DND-41 (cell line): Measurements from ENCODE around the gene PI4K2A.

Experiments used
- ATAC-seq: fragments of 200-7000 bp; cut with Tn5 transposase; 3 replicates; pipeline ENCODE4 v1.9.1; 2021; ENCODE audit warnings: low read depth; ENCODE audit not compliant: insufficient read depth
- DNase-seq: peaks from one replicate; pipeline ENCODE4 v3.0.0-alpha.2; 2020
- H2AFZ ChIP-seq: 2 replicates; pipeline ENCODE4 v1.6.0; 2012; ENCODE audit warnings: low read depth, low read length
- H3K27ac ChIP-seq: 2 replicates; pipeline ENCODE4 v1.5.1; 2012; ENCODE audit warnings: low read length, inconsistent platforms
- H3K27me3 ChIP-seq: fragments of 200-600 bp; sonication (generic); 2 replicates; pipeline ENCODE4 v1.6.0; 2012; ENCODE audit warnings: low read length, mild to moderate bottlenecking, inconsistent platforms; ENCODE audit not compliant: insufficient read depth, poor library complexity
- H3K36me3 ChIP-seq: 2 replicates; pipeline ENCODE4 v1.5.1; 2012; ENCODE audit warnings: low read length, inconsistent platforms; ENCODE audit not compliant: insufficient read depth
- H3K4me1 ChIP-seq: 2 replicates; pipeline ENCODE4 v1.5.1; 2012; ENCODE audit warnings: mild to moderate bottlenecking, low read length; ENCODE audit not compliant: insufficient read depth
- H3K4me2 ChIP-seq: 2 replicates; pipeline ENCODE4 v1.6.0; 2012; ENCODE audit warnings: mild to moderate bottlenecking, moderate library complexity, low read length, inconsistent platforms; ENCODE audit not compliant: insufficient read depth
- H3K4me3 ChIP-seq, 2 experiments: fragments of 200-600 bp in 1 of 2; shearing (Covaris generic) in 1 of 2; 2 replicates each; pipeline ENCODE4 v1.5.1; 2012 to 2016; ENCODE audit warnings: inconsistent platforms in 2 of 2, low read length in 2 of 2, mild to moderate bottlenecking in 2 of 2, low read depth in 1 of 2, moderate library complexity in 1 of 2
- H3K79me2 ChIP-seq: 2 replicates; pipeline ENCODE4 v1.6.0; 2012; ENCODE audit warnings: low read length, inconsistent platforms; ENCODE audit not compliant: insufficient read depth
- H3K9ac ChIP-seq: 2 replicates; pipeline ENCODE4 v1.6.0; 2012; ENCODE audit warnings: low read depth, mild to moderate bottlenecking, inconsistent platforms, low read length, moderate library complexity
- H3K9me3 ChIP-seq: 2 replicates; pipeline ENCODE4 v1.5.1; 2012; ENCODE audit warnings: low read length, moderate library complexity, mild to moderate bottlenecking, inconsistent platforms; ENCODE audit not compliant: insufficient read depth, severe bottlenecking
- H4K20me1 ChIP-seq: 2 replicates; pipeline ENCODE4 v1.6.0; 2012; ENCODE audit warnings: low read length; ENCODE audit not compliant: insufficient read depth
- EZH2 ChIP-seq: IDR thresholded peaks from 3 replicates; pipeline ENCODE4 v1.6.1; 2012; ENCODE audit warnings: borderline replicate concordance, low read depth, mild to moderate bottlenecking, moderate library complexity, low read length, inconsistent platforms; ENCODE audit not compliant: severe bottlenecking
- TF ChIP-seq, protein P1 (sequence below): IDR thresholded peaks from 2 replicates; pipeline ENCODE4 v1.5.1; 2012; ENCODE audit warnings: borderline replicate concordance, low read length, moderate library complexity, mild to moderate bottlenecking; ENCODE audit not compliant: poor library complexity, severe bottlenecking; ENCODE audit errors: extremely low read depth

Gene PI4K2A

DNA sequence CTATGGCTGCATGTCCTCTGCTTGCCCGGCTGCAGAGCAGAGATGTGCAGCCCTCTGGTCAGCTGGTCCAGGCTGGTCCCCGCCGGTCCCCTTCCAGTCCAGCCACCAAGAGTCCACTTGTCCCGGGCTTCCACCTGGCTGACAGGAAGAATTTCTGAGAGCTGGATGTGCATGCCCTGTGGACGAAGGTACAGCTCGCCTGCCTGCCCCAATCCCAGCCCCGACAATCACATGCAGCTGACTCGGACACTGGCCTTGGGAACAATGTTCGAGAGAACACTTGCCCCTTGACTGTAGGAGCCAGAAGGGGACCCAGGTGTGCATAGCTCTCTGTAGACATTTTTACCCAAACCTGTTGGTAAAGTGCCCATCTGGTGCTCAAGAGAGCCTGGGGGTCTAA, 34.8 kb downstream of the PI4K2A start:
- H3K9ac ChIP-seq = no peak overlapping the region
- H3K27ac ChIP-seq = no peak overlapping the region
- DNase-seq (no peak), ATAC-seq (no peak)
- TF ChIP-seq, protein P1, sequence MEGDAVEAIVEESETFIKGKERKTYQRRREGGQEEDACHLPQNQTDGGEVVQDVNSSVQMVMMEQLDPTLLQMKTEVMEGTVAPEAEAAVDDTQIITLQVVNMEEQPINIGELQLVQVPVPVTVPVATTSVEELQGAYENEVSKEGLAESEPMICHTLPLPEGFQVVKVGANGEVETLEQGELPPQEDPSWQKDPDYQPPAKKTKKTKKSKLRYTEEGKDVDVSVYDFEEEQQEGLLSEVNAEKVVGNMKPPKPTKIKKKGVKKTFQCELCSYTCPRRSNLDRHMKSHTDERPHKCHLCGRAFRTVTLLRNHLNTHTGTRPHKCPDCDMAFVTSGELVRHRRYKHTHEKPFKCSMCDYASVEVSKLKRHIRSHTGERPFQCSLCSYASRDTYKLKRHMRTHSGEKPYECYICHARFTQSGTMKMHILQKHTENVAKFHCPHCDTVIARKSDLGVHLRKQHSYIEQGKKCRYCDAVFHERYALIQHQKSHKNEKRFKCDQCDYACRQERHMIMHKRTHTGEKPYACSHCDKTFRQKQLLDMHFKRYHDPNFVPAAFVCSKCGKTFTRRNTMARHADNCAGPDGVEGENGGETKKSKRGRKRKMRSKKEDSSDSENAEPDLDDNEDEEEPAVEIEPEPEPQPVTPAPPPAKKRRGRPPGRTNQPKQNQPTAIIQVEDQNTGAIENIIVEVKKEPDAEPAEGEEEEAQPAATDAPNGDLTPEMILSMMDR = no peak
- TF ChIP-seq EZH2 = no peak
- H3K36me3 ChIP-seq = peaks cover 39% of the 10 kb centered on the region
- no peaks in the 10 kb centered on the region for H3K9me3 ChIP-seq
- H3K4me2 ChIP-seq = no peak overlapping the region
- no peaks in the 10 kb centered on the region for H3K79me2 ChIP-seq
- H3K27me3 ChIP-seq = no peaks in the 10 kb centered on the region
- no peaks in the 10 kb centered on the region for H3K4me1 ChIP-seq
- no peak overlapping the region for H2AFZ ChIP-seq
- H3K4me3 ChIP-seq = no peak overlapping the region
- no peaks in the 10 kb centered on the region for H4K20me1 ChIP-seq

DNA sequence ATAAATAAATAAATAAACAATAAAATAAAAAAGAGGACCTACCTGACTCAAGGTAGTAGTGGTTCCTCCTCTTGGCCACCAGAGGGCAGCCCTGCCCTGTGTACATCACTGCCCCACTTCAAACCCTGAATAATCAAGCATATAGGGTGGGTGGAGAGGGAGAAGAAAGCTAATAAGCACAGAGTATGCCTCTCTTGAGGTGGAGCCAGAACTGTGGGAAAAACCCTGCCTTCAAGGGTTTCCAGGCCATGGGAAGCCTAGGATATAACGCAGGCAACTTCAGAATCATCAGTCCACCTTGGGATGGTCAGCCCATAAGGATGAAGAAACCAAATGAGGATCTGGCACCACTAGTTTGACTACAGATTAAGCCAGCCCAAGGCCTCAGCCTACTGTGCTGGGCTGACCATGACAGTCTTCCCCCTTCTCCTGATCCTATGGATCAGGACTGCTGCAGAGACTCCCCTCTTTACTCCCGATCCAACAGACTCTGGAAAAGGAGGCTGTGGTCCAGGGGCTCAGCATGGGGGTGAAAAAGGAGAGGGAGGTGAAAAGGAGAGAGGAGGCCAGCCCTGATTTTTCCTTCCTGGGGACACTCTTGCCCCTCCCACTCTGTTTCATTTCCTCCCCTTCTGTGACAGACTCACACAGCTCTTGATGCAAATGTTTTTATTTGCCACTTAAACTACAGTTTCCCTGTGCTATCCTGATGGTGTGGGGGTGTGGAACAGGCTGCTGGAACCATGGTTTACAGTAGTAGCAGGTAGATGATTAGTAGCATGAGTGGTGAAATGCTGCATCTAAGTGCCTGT, 36.5 kb downstream of the PI4K2A start:
- H3K27me3 ChIP-seq = no peaks in the 10 kb centered on the region
- ATAC-seq (peak; percentile 91), DNase-seq (peak; percentile 34)
- H3K79me2 ChIP-seq = no peaks in the 10 kb centered on the region
- peaks cover 35% of the 10 kb centered on the region for H3K36me3 ChIP-seq
- no peaks in the 10 kb centered on the region for H3K9me3 ChIP-seq
- no peaks in the 10 kb centered on the region for H3K4me1 ChIP-seq
- H3K4me3 ChIP-seq = no peak overlapping the region
- TF ChIP-seq, protein P1 = peak; percentile 78
- no peak for TF ChIP-seq EZH2
- H2AFZ ChIP-seq = no peak overlapping the region
- H4K20me1 ChIP-seq = no peaks in the 10 kb centered on the region
- H3K9ac ChIP-seq = no peak overlapping the region
- no peak overlapping the region for H3K4me2 ChIP-seq
- H3K27ac ChIP-seq = no peak overlapping the region

DNA sequence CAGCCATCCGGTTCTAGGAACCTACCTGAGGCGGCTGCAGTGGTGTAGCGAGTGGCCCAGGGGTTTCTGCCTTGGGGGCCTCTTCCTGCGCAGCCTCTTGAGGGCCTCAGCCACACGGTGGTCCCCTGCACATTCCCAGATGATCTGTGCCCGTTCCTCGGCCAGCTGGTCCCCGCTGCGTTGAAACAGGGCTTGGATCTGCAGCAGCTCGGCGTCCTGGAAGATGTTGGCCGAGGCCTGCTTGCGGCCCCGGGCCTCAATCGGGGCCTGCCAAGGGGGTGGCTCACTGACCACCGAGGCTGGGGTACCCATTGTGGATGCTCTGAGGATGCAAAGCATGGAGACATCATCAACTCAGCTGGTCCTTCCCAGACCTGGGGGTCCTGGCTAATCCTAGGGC, 39.1 kb downstream of the PI4K2A start:
- no peak overlapping the region for H3K4me3 ChIP-seq
- no peaks in the 10 kb centered on the region for H3K4me1 ChIP-seq
- H3K4me2 ChIP-seq = no peak overlapping the region
- H3K27ac ChIP-seq = no peak overlapping the region
- DNase-seq (no peak), ATAC-seq (no peak)
- no peaks in the 10 kb centered on the region for H3K79me2 ChIP-seq
- H2AFZ ChIP-seq = no peak overlapping the region
- H3K27me3 ChIP-seq = no peaks in the 10 kb centered on the region
- no peaks in the 10 kb centered on the region for H3K9me3 ChIP-seq
- peaks cover 19% of the 10 kb centered on the region for H3K36me3 ChIP-seq
- no peak overlapping the region for H3K9ac ChIP-seq
- H4K20me1 ChIP-seq = no peaks in the 10 kb centered on the region
- no peak for TF ChIP-seq EZH2
- TF ChIP-seq, protein P1 = no peak
